K562 (cell line): ENCODE measurements around the gene MDFIC. TPM values are rescaled to one million over a fixed set of nuclear protein-coding genes. Genes with fewer than 3 reads are reported as not detected.

Experiments
- ATF1 ChIP-seq, 2 experiments: fragments of 450-650 bp in 1 of 2; IDR thresholded peaks; 2 replicates each; pipeline ENCODE4 v1.6.1; 2016; ENCODE audit warnings: missing compliant biosample characterization in 1 of 2, missing genetic modification characterization in 1 of 2
- DIDO1 ChIP-seq: fragments of 450-650 bp; IDR thresholded peaks from 2 replicates; pipeline ENCODE4 v1.6.1; 2016; ENCODE audit warnings: low read depth, missing biosample characterization, missing genetic modification characterization
- MTA2 ChIP-seq: fragments of 450-650 bp; IDR thresholded peaks from 2 replicates; pipeline ENCODE4 v1.6.1; 2016; ENCODE audit warnings: low read depth
- PKNOX1 ChIP-seq: fragments of 450-650 bp; IDR thresholded peaks from 2 replicates; pipeline ENCODE4 v1.6.1; 2016
- ZKSCAN1 ChIP-seq: fragments of 150-350 bp; IDR thresholded peaks from 2 replicates; pipeline ENCODE4 v1.6.1; 2016; ENCODE audit warnings: low read depth, low read length
- ZNF407 ChIP-seq: fragments of 450-650 bp; IDR thresholded peaks from 2 replicates; pipeline ENCODE4 v1.6.1; 2016; ENCODE audit warnings: low read depth
- ZNF764 ChIP-seq: fragments of 250-450 bp; sonication (Bioruptor Pico); IDR thresholded peaks from 2 replicates; pipeline ENCODE4 v1.4.0; 2020; ENCODE audit warnings: low read depth, mild to moderate bottlenecking, moderate library complexity
- polyA plus RNA-seq, 8 experiments: library from polyadenylated mRNA; depleted of rRNA in 4 of 8; stranded (reverse) in 5 of 8; unstranded in 3 of 8; fragments of >200 nt; fragmentation: Nextera tagmentation in 2 of 8; fragmentation: Illumina TruSeq in 1 of 8; extraction: Ambion mirVana in 2 of 8; extraction: Trizol in 1 of 8; gene quantifications; 2 replicates each; pipeline versions ENCODE4 v1.2.1 to v1.2.3, GENCODE V29; 2011 to 2014; ENCODE audit warnings: inconsistent platforms in 1 of 8, missing spikeins in 1 of 8
- total RNA-seq, 7 experiments: library from RNA; depleted of rRNA in 6 of 7; stranded (reverse); fragments of >200 nt in 6 of 7; fragmentation: Illumina TruSeq in 2 of 7; extraction: Trizol in 2 of 7; gene quantifications; 2 replicates each; pipeline versions ENCODE4 v1.2.1 to v1.2.3, GENCODE V29; 2011 to 2021; ENCODE audit warnings: low replicate concordance in 1 of 7

MDFIC gene
- total and polyA plus RNA-seq, 9 of the 15 experiments (the other 6 are each of a cell fraction or from before 2014, with no cell fraction given): 0.13 to 0.24 TPM; not detected in 7

GRCh38 chr7:114979388-114979787 is 57.5 kb downstream of the MDFIC start (continued):
- TF ChIP-seq ZNF407 (no peak), ZKSCAN1 (no peak), MTA2 (no peak), PKNOX1 (no peak), ATF1 (CRISPR knock-in tag; IDR thresholded peaks at IDR 0.05) (no peak), ATF1 (tag; IDR thresholded peaks at IDR 0.05) (no peak), ZNF764 (CRISPR knock-in tag) (no peak), DIDO1 (no peak)
